ENCODE measurements around the gene NBPF3. TPM values are rescaled to one million over a fixed set of nuclear protein-coding genes. Genes with fewer than 3 reads are reported as not detected.

The NBPF3 gene
- total RNA-seq, 1 experiment from 2014 or later: 17.3 TPM

GRCh38 chr1:21496063-21496462 lies 56.1 kb downstream of the NBPF3 start:
- Histone ChIP-seq H3K27ac (ENCODE audit: low read depth, low read length) (no peak overlapping the region), H3K9me2 (ENCODE audit: insufficient read depth) (no peaks in the 10 kb centered on the region), H3K4me1 (ENCODE audit: control insufficient read depth in 1 of 2, insufficient read depth in 2 of 2, low read length in 2 of 2) (peaks cover 0 to 3% of the 10 kb centered on the region in 2 experiments; a peak in 1 of 4 replicates), H3K79me2 (ENCODE audit: insufficient read depth, low read length) (no peaks in the 10 kb centered on the region), H4K20me1 (ENCODE audit: insufficient read depth) (no peaks in the 10 kb centered on the region), H3K36me3 (ENCODE audit: control insufficient read depth in 1 of 2, insufficient read depth in 2 of 2, low read length in 2 of 2) (no peaks in the 10 kb centered on the region), H3K4me3 (replicated peaks in 1 of 2; ENCODE audit: low read depth in 1 of 2, low read length in 2 of 2) (no peak overlapping the region), H3K9ac (ENCODE audit: low read length) (no peak overlapping the region), H2AFZ (ENCODE audit: low read depth, low read length, poor library complexity, severe bottlenecking) (no peak overlapping the region), H3K27me3 (ENCODE audit: insufficient read depth, low read length) (no peaks in the 10 kb centered on the region), H3K4me2 (ENCODE audit: low read length) (no peak overlapping the region), H3K9me3 (ENCODE audit: control insufficient read depth in 1 of 2, insufficient read depth in 1 of 2, low read depth in 1 of 2, low read length in 2 of 2) (peaks cover 0 to 6% of the 10 kb centered on the region in 2 experiments; a peak in 1 of 4 replicates)
- intact Hi-C loops (cut with micrococcal nuclease): loop anchor here (10.0 kb wide), 1 partner anchor 121 kb away; no protein-coding TSS in a partner anchor
- DNase-seq (ENCODE audit: low read depth, low spot score): no peak
- TF ChIP-seq TCF7L2 (IDR thresholded peaks at IDR 0.05; ENCODE audit: borderline replicate concordance, extremely low read depth, insufficient read depth, insufficient read length) (no peak), EZH2phosphoT487 (IDR thresholded peaks at IDR 0.05; ENCODE audit: borderline replicate concordance) (no peak), ZFX (IDR thresholded peaks at IDR 0.05) (no peak), CBX3 (IDR thresholded peaks at IDR 0.05; ENCODE audit: low read depth) (no peak), ELF1 (IDR thresholded peaks at IDR 0.05; ENCODE audit: borderline replicate concordance, low read depth) (no peak), POLR2A (IDR thresholded peaks at IDR 0.05; ENCODE audit: borderline replicate concordance, extremely low read depth, insufficient read depth, insufficient read length) (no peak), EZH2 (IDR thresholded peaks at IDR 0.05) (no peak)
- POLR2A ChIA-PET: no interaction called here
- BruUV-seq (replicated peaks): no TSS peak
- RAD21 ChIA-PET (ENCODE audit: low non-redundant PET in 1 of 2, low total read pairs in 2 of 2, uncharacterized antibody in 2 of 2, unreplicated experiment in 2 of 2): no interaction called here
- CTCF ChIA-PET: no interaction called here
- ATAC-seq: no peak

GRCh38 chr1:21496886-21497285 lies 56.9 kb downstream of the NBPF3 start:
- Histone ChIP-seq H3K27ac (ENCODE audit: low read depth, low read length) (no peak overlapping the region), H3K4me3 (replicated peaks in 1 of 2; ENCODE audit: low read depth in 1 of 2, low read length in 2 of 2) (no peak overlapping the region), H2AFZ (ENCODE audit: low read depth, low read length, poor library complexity, severe bottlenecking) (no peak overlapping the region), H4K20me1 (ENCODE audit: insufficient read depth) (no peaks in the 10 kb centered on the region), H3K4me2 (ENCODE audit: low read length) (no peak overlapping the region), H3K79me2 (ENCODE audit: insufficient read depth, low read length) (no peaks in the 10 kb centered on the region), H3K9me3 (ENCODE audit: control insufficient read depth in 1 of 2, insufficient read depth in 1 of 2, low read depth in 1 of 2, low read length in 2 of 2) (peaks cover 0 to 6% of the 10 kb centered on the region in 2 experiments; a peak in 1 of 4 replicates), H3K9ac (ENCODE audit: low read length) (no peak overlapping the region), H3K4me1 (ENCODE audit: control insufficient read depth in 1 of 2, insufficient read depth in 2 of 2, low read length in 2 of 2) (peaks cover 0 to 3% of the 10 kb centered on the region in 2 experiments; a peak in 1 of 4 replicates), H3K9me2 (ENCODE audit: insufficient read depth) (no peaks in the 10 kb centered on the region), H3K36me3 (ENCODE audit: control insufficient read depth in 1 of 2, insufficient read depth in 2 of 2, low read length in 2 of 2) (no peaks in the 10 kb centered on the region), H3K27me3 (ENCODE audit: insufficient read depth, low read length) (no peaks in the 10 kb centered on the region)
- no peak for TF ChIP-seq ZBTB33 (IDR thresholded peaks at IDR 0.05; ENCODE audit: extremely low read depth, insufficient replicate concordance, low read length)
- TF ChIP-seq POLR2AphosphoS5 (IDR thresholded peaks at IDR 0.05; ENCODE audit: low read depth, low read length): no peak
- no peak for TF ChIP-seq CTCF (IDR thresholded peaks at IDR 0.05 in 2 of 3, conservative IDR thresholded peaks at IDR 0.05 in 1 of 3; ENCODE audit: borderline replicate concordance in 1 of 3, insufficient read depth in 1 of 3, low read depth in 2 of 3, low read length in 2 of 3)
- TF ChIP-seq ZNF274 (IDR thresholded peaks at IDR 0.05; ENCODE audit: low read depth, low read length): no peak
- no peak for TF ChIP-seq CBX3 (IDR thresholded peaks at IDR 0.05; ENCODE audit: low read depth)
- TF ChIP-seq EZH2phosphoT487 (IDR thresholded peaks at IDR 0.05; ENCODE audit: borderline replicate concordance): no peak
- no peak for TF ChIP-seq RAD21 (IDR thresholded peaks at IDR 0.05; ENCODE audit: low read depth)
- no peak for TF ChIP-seq POLR2A (IDR thresholded peaks at IDR 0.05; ENCODE audit: borderline replicate concordance, extremely low read depth, insufficient read depth, insufficient read length)
- TF ChIP-seq FOSL1 (IDR thresholded peaks at IDR 0.05; ENCODE audit: low read depth): no peak
- ATAC-seq: peak; percentile 71; the same call in 1 of the 2 replicates
- DNase-seq (ENCODE audit: low read depth, low spot score): no peak
- no TSS peak for BruUV-seq (replicated peaks)
- CTCF ChIA-PET: no interaction called here
- RAD21 ChIA-PET (ENCODE audit: low non-redundant PET in 1 of 2, low total read pairs in 2 of 2, uncharacterized antibody in 2 of 2, unreplicated experiment in 2 of 2): no interaction called here
- intact Hi-C loops (cut with micrococcal nuclease): loop anchor here (10.0 kb wide), 1 partner anchor 122 kb away; no protein-coding TSS in a partner anchor
- POLR2A ChIA-PET: no interaction called here
